GM18505 (cell line): Measurements from ENCODE around the gene CTNNBIP1.

Experiments
- ATAC-seq: cut with Tn5 transposase; IDR thresholded peaks from one replicate; pipeline ENCODE4 v1.9.1; 2021; ENCODE audit not compliant: unreplicated experiment
- POLR2A ChIP-seq: IDR thresholded peaks from 4 replicates; pipeline ENCODE4 v1.6.1; 2011; ENCODE audit warnings: borderline replicate concordance; ENCODE audit not compliant: insufficient read depth, insufficient read length; ENCODE audit errors: extremely low read depth

CTNNBIP1 gene

DNA sequence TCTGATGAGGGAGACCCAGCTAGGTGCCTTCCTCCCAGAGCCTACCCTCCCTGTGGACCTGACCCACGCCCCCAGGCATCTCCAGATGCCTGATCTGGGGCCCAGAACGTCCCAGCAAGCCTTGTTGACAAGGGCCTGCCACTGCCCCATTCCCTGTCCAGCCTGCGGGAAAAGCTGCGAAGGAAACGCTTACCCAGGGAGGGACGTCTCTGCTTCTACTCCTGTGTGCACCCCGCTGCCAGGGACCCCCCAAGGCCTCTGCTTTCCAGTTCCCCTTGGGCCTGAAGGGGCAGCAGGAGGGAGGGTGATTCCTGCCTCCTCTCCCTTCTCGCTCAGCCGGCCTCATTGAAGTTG, 74.7 kb downstream of the CTNNBIP1 start:
- TF ChIP-seq POLR2A: no peak
- no peak for ATAC-seq

GRCh38 chr1:9833632-9834031, 76.4 kb downstream of the CTNNBIP1 start:
- no peak for ATAC-seq
- no peak for TF ChIP-seq POLR2A

- no peak for ATAC-seq
- TF ChIP-seq POLR2A: no peak
Measured at GRCh38 chr1:9827558-9828185, 82.4 kb downstream of the CTNNBIP1 start.

- no peak for ATAC-seq
- TF ChIP-seq POLR2A: no peak
Measured at GRCh38 chr1:9826616-9827015, 83.5 kb downstream of the CTNNBIP1 start.

DNA sequence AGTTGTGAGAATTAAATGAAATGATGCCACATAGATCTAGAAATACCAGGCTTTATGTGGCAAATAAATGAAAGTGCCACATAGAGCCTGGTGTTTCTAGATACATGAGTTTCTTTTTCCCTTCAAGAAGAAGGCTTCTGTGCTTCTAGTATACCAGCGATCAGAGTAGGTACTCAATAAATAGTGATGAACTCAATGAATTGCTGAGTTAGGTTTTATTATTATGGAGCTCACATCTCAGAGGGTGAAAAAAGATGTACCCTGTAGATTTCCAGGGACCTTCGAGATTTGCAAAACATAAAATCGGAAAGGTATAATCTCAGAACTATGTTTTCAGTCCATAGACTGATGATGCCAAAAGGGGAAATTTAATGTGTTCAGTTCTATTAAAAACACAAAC, 84.0 kb downstream of the CTNNBIP1 start:
- ATAC-seq: no peak
- no peak for TF ChIP-seq POLR2A

GRCh38 chr1:9825093-9826074, 84.7 kb downstream of the CTNNBIP1 start:
- no peak for ATAC-seq
- no peak for TF ChIP-seq POLR2A

DNA sequence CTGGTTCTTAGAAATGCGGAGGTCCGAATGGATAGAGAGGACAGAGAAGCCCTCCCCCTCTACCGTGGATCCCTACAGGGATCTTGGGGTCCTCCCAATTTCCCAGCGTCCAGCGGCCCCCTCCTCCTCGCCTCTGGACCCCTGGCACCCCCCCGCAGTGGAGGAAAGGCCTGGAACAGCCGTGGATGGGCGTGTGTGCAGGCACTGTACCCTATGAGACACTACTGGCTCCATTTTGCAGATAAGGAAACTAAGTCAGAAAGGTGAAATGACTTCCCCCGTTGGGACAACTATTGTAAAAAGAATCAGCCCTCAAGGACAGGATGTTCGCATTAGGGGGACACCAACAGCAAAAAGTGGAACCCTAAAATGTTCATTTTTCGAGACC, 85.4 kb downstream of the CTNNBIP1 start:
- no peak for ATAC-seq
- TF ChIP-seq POLR2A: no peak

DNA sequence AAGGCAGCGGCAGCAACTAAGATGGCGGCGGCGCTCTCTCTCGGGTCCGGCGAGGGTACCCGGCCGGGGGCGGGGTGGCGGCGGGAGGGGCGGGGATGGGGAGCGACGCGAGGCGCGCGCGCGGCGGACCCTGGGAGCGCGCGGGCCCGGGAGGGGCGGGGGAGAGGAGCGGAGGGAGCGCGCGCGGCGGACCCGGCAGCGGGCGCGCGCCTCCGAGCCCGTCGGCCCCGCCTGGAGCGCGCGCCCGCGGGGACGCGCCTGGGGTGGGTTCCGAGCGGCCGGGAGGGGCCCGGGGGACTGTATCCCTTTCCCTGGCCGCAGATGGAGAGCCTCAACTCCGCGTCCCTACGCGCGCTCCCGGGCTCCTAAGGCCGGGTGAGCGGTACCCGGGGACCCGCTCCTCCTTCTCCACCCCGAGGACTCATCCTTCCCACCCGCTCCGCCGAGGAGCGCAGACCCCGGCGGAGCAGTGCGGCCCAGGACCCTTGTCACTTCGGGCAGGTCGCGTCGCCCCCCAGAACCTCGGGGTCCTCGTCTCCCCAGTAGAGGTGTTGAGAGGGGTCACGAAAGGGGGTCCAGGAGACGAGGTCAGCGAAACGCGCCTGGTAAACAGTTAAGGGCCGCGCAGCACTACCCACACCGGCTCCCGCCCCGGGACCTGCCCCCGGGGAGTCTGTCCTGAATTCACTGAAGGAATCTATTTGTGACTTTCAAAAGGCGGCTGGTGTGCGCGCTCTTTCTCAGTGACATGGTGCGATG, 85.9 kb downstream of the CTNNBIP1 start, which contains the start of gene CLSTN1:
CLSTN1 (minus strand) TSS at position 23 of the 759 bp plus-strand sequence. CDS start 232 bp downstream, outside the sequence.
- ATAC-seq: peak; percentile 66

DNA sequence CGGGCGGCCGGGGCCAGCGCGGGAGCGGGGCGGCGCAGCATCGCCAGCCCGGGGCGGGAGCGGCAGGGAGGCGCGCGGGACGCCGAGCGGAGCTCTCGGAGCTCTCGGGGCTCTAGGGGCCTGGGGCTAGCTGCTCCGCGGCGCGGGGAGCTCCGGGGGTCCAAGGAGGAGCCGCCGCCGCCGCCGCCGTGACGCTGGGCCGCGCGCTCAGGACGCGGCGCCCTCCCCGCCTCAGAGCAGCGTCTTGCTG, 86.5 kb downstream of the CTNNBIP1 start:
- ATAC-seq: peak; percentile 28
- TF ChIP-seq POLR2A: peak; percentile 70

More for the DNA sequence above, 85.9 kb downstream of the CTNNBIP1 start, which contains the start of gene CLSTN1:
- peak; percentile 35 for TF ChIP-seq POLR2A

GRCh38 chr1:9822897-9823692, 87.0 kb downstream of the CTNNBIP1 start:
- no peak for TF ChIP-seq POLR2A
- ATAC-seq: no peak

DNA sequence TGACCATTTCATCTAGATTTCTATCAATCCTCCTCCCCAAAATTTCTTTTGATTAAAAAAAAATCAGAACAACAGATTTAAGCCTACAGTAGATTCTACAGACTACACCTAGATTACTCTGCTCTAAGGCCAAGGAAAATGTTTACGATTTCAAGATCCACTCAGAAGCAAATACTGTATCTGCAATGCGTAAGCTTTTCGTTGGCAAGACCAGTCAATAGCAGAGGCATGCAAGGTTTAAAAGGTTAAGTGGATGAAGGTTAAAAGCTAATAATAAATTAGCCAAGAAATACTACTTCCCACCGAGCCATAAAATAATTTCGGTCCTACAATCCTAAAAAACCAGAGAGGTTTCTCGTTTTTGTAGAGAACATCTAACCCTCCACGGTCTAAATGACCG, 87.6 kb downstream of the CTNNBIP1 start:
- TF ChIP-seq POLR2A: no peak
- no peak for ATAC-seq

DNA sequence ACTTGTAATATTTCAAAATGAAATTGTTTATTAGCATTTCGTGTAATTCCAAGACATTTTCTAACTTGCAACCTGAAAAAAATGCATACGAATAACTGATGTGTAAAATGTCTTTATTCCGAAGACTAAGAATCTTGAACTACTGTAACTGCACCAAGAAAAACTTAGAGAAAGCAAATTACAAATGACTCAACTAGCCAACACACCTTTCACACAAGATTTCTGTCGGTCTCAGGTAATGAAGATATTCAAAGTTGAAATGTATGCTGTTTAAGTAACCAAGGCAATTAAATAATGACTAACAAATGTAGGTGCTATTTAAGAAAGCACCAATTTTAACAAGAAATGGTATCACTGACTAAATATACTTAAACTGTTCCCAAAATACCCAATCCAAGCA, 88.4 kb downstream of the CTNNBIP1 start:
- no peak for ATAC-seq
- TF ChIP-seq POLR2A: no peak

GRCh38 chr1:9820521-9820920, 89.5 kb downstream of the CTNNBIP1 start:
- TF ChIP-seq POLR2A: no peak
- no peak for ATAC-seq
